HCT116 (cell line): ENCODE measurements around the gene SYNGR1. TPM values are rescaled to one million over a fixed set of nuclear protein-coding genes. Genes with fewer than 3 reads are reported as not detected.

Source experiments
- ATAC-seq: fragments of 200-7000 bp; cut with Tn5 transposase; 2 replicates; pipeline ENCODE4 v1.9.1; 2020; ENCODE audit warnings: mild to moderate bottlenecking, moderate library complexity
- BruUV-seq: library from RNA; stranded (reverse); fragments of 400-500 nt; replicated peaks from 2 replicates; lab custom pipeline; 2021; lab: Mats Ljungman, UMichigan
- CTCF ChIA-PET: fragments of 300-600 bp; sonication (Branson Sonifier 250); formaldehyde crosslinking; loops from one replicate; lab custom pipeline; 2021; ENCODE audit warnings: antibody characterized with exemption; lab: Charles Lee
- POLR2A ChIA-PET: fragments of 300-600, 350-600 bp; sonication (Branson Sonifier 250); formaldehyde crosslinking; loops from one replicate; lab custom pipeline; 2021; ENCODE audit warnings: antibody characterized with exemption; lab: Charles Lee
- RAD21 ChIA-PET, 2 experiments: fragments of 300-600 bp; sonication (Branson Sonifier 250); formaldehyde crosslinking; loops; one replicate each; lab custom pipeline; 2023; ENCODE audit warnings: low total read pairs in 2 of 2; ENCODE audit not compliant: uncharacterized antibody in 2 of 2, unreplicated experiment in 2 of 2, low non-redundant PET in 1 of 2; lab: Charles Lee
- DNase-seq: peaks from one replicate; pipeline ENCODE4 v3.0.0-alpha.2; 2010; ENCODE audit warnings: low read depth, low spot score
- H2AFZ ChIP-seq: fragments of 200-600 bp; shearing (Covaris generic), sonication (generic); 2 replicates; pipeline ENCODE4 v1.6.1; 2017; ENCODE audit warnings: low read depth, mixed run types, mixed read lengths, antibody characterized with exemption, low read length; ENCODE audit not compliant: poor library complexity, severe bottlenecking
- H3K27ac ChIP-seq: 2 replicates; pipeline ENCODE4 v1.5.1; 2012; ENCODE audit warnings: low read depth, low read length
- H3K27me3 ChIP-seq: fragments of 200-600 bp; sonication (generic); 2 replicates; pipeline ENCODE4 v1.6.1; 2016; ENCODE audit warnings: mixed run types, low read length, mixed read lengths; ENCODE audit not compliant: insufficient read depth
- H3K36me3 ChIP-seq, 2 experiments: fragments of 200-500 bp in 1 of 2; fragments of 200-600 bp in 1 of 2; sonication (Bioruptor generic) in 1 of 2; sonication (generic) in 1 of 2; 2 replicates each; pipeline versions ENCODE4 v1.5.1 to v1.6.1; 2014 to 2016; ENCODE audit warnings: low read length in 2 of 2, inconsistent platforms in 1 of 2, mixed read lengths in 1 of 2, mixed run types in 1 of 2; ENCODE audit not compliant: insufficient read depth in 2 of 2, control insufficient read depth in 1 of 2
- H3K4me1 ChIP-seq, 2 experiments: fragments of 200-600 bp in 1 of 2; sonication (generic) in 1 of 2; 2 replicates each; pipeline versions ENCODE4 v1.5.1 to v1.6.1; 2012 to 2017; ENCODE audit warnings: low read length in 2 of 2, inconsistent platforms in 1 of 2, mild to moderate bottlenecking in 1 of 2, mixed read lengths in 1 of 2, mixed run types in 1 of 2, moderate library complexity in 1 of 2; ENCODE audit not compliant: insufficient read depth in 2 of 2, control insufficient read depth in 1 of 2
- H3K4me2 ChIP-seq: fragments of 200-600 bp; sonication (generic); 2 replicates; pipeline ENCODE4 v1.6.1; 2017; ENCODE audit warnings: mixed run types, low read length, mixed read lengths
- H3K4me3 ChIP-seq, 2 experiments: fragments of 200-600 bp in 1 of 2; sonication (generic) in 1 of 2; replicated peaks in 1 of 2; 2 replicates each; pipeline ENCODE4 v1.5.1; 2011 to 2016; ENCODE audit warnings: low read length in 2 of 2, control low read depth in 1 of 2, low read depth in 1 of 2, mild to moderate bottlenecking in 1 of 2, mixed read lengths in 1 of 2, mixed run types in 1 of 2
- H3K79me2 ChIP-seq: fragments of 200-600 bp; sonication (generic); 2 replicates; pipeline ENCODE4 v1.6.1; 2017; ENCODE audit warnings: mild to moderate bottlenecking, mixed run types, low read length, moderate library complexity, mixed read lengths; ENCODE audit not compliant: insufficient read depth
- H3K9ac ChIP-seq: fragments of 200-600 bp; sonication (generic); 2 replicates; pipeline ENCODE4 v1.6.1; 2016; ENCODE audit warnings: low read length, mixed read lengths
- H3K9me2 ChIP-seq: fragments of 200-600 bp; sonication (generic), shearing (Covaris generic); 2 replicates; pipeline ENCODE4 v1.6.1; 2017; ENCODE audit warnings: mixed run types, mild to moderate bottlenecking, moderate library complexity; ENCODE audit not compliant: insufficient read depth
- H3K9me3 ChIP-seq, 2 experiments: fragments of 200-500 bp in 1 of 2; fragments of 200-600 bp in 1 of 2; sonication (Bioruptor generic) in 1 of 2; sonication (generic) in 1 of 2; 2 replicates each; pipeline ENCODE4 v1.6.1; 2014 to 2017; ENCODE audit warnings: low read length in 2 of 2, mixed read lengths in 2 of 2, inconsistent platforms in 1 of 2, low read depth in 1 of 2, mild to moderate bottlenecking in 1 of 2, mixed run types in 1 of 2, moderate library complexity in 1 of 2; ENCODE audit not compliant: control insufficient read depth in 1 of 2, insufficient read depth in 1 of 2
- H4K20me1 ChIP-seq: fragments of 200-600 bp; sonication (generic), shearing (Covaris generic); 2 replicates; pipeline ENCODE4 v1.6.1; 2017; ENCODE audit warnings: mixed run types, mild to moderate bottlenecking, moderate library complexity; ENCODE audit not compliant: insufficient read depth
- CBX3 ChIP-seq: IDR thresholded peaks from 2 replicates; pipeline ENCODE4 v1.6.1; 2012; ENCODE audit warnings: low read depth
- CEBPB ChIP-seq: IDR thresholded peaks from 2 replicates; pipeline ENCODE4 v1.6.1; 2012; ENCODE audit warnings: low read depth
- CTCF ChIP-seq, 3 experiments: fragments of 200-600 bp in 1 of 3; sonication (generic) in 1 of 3; IDR thresholded peaks in 2 of 3; conservative IDR thresholded peaks in 1 of 3; 2 replicates each; pipeline ENCODE4 v1.5.1; 2012 to 2017; ENCODE audit warnings: low read depth in 2 of 3, low read length in 2 of 3, antibody characterized with exemption in 1 of 3, borderline replicate concordance in 1 of 3, control low read depth in 1 of 3, mild to moderate bottlenecking in 1 of 3, mixed read lengths in 1 of 3, mixed run types in 1 of 3, moderate library complexity in 1 of 3; ENCODE audit not compliant: insufficient read depth in 1 of 3
- EGR1 ChIP-seq: IDR thresholded peaks from 2 replicates; pipeline ENCODE4 v1.6.1; 2012; ENCODE audit warnings: low read depth
- ELF1 ChIP-seq: IDR thresholded peaks from 2 replicates; pipeline ENCODE4 v1.6.1; 2012; ENCODE audit warnings: low read depth, borderline replicate concordance
- EZH2 ChIP-seq: fragments of 200-600 bp; sonication (generic); IDR thresholded peaks from 2 replicates; pipeline ENCODE4 v1.6.1; 2017; ENCODE audit warnings: antibody characterized with exemption, mixed run types
- FOSL1 ChIP-seq: IDR thresholded peaks from 2 replicates; pipeline ENCODE4 v1.6.1; 2012; ENCODE audit warnings: low read depth
- POLR2AphosphoS5 ChIP-seq: IDR thresholded peaks from 2 replicates; pipeline ENCODE4 v1.6.1; 2011; ENCODE audit warnings: mild to moderate bottlenecking, low read depth, low read length, moderate library complexity
- RAD21 ChIP-seq: IDR thresholded peaks from 2 replicates; pipeline ENCODE4 v1.6.1; 2012; ENCODE audit warnings: low read depth, mild to moderate bottlenecking
- SIN3A ChIP-seq: IDR thresholded peaks from 2 replicates; pipeline ENCODE4 v1.6.1; 2012; ENCODE audit warnings: low read depth
- SP1 ChIP-seq: IDR thresholded peaks from 2 replicates; pipeline ENCODE4 v1.6.1; 2012; ENCODE audit warnings: low read depth
- SRF ChIP-seq: IDR thresholded peaks from 2 replicates; pipeline ENCODE4 v1.6.1; 2012; ENCODE audit warnings: low read depth
- YY1 ChIP-seq: IDR thresholded peaks from 2 replicates; pipeline ENCODE4 v1.6.1; 2011; ENCODE audit warnings: low read length, low read depth, moderate library complexity, mild to moderate bottlenecking; ENCODE audit not compliant: insufficient replicate concordance; ENCODE audit errors: extremely low read depth
- ZBTB33 ChIP-seq: IDR thresholded peaks from 2 replicates; pipeline ENCODE4 v1.6.1; 2011; ENCODE audit warnings: mild to moderate bottlenecking, low read length, moderate library complexity; ENCODE audit not compliant: insufficient replicate concordance; ENCODE audit errors: extremely low read depth
- ZFX ChIP-seq: fragments of 450-650 bp; IDR thresholded peaks from 2 replicates; pipeline ENCODE4 v1.6.1; 2017
- intact Hi-C: fragments of 100-400 bp; cut with micrococcal nuclease; formaldehyde crosslinking; loops from 2 replicates; pipeline ENCODE4 v1.10.0; 2022
- total RNA-seq: library from RNA; stranded (reverse); gene quantifications from one replicate; pipeline ENCODE4 v1.2.1, GENCODE V29; 2021; ENCODE audit not compliant: unreplicated experiment
- TF ChIP-seq, protein P1 (sequence below): IDR thresholded peaks from 2 replicates; pipeline ENCODE4 v1.6.1; 2012; ENCODE audit warnings: low read depth

The SYNGR1 gene
- total RNA-seq, 1 experiment from 2014 or later = 20.7 TPM

GRCh38 chr22:39417641-39418040 lies 67.8 kb downstream of the SYNGR1 start:
- ChIA-PET RAD21 (no interaction called here), POLR2A (no interaction called here), CTCF (no interaction called here)
- no peaks in the 10 kb centered on the region for H3K9me2 ChIP-seq
- no peak overlapping the region for H3K9ac ChIP-seq
- no TSS peak for BruUV-seq
- no peak overlapping the region for H3K4me3 ChIP-seq
- no peaks in the 10 kb centered on the region for H3K27me3 ChIP-seq
- ATAC-seq (no peak), DNase-seq (no peak)
- H2AFZ ChIP-seq = no peak overlapping the region
- H3K36me3 ChIP-seq = peaks cover 14 to 18% of the 10 kb centered on the region in 2 experiments; a peak in 3 of 4 replicates
- no peaks in the 10 kb centered on the region for H3K9me3 ChIP-seq
- no peaks in the 10 kb centered on the region for H3K79me2 ChIP-seq
- H3K4me1 ChIP-seq = no peaks in the 10 kb centered on the region
- intact Hi-C loops = no loop called here
- no peaks in the 10 kb centered on the region for H4K20me1 ChIP-seq
- TF ChIP-seq SRF = no peak
- TF ChIP-seq RAD21 = no peak
- TF ChIP-seq, protein P1, sequence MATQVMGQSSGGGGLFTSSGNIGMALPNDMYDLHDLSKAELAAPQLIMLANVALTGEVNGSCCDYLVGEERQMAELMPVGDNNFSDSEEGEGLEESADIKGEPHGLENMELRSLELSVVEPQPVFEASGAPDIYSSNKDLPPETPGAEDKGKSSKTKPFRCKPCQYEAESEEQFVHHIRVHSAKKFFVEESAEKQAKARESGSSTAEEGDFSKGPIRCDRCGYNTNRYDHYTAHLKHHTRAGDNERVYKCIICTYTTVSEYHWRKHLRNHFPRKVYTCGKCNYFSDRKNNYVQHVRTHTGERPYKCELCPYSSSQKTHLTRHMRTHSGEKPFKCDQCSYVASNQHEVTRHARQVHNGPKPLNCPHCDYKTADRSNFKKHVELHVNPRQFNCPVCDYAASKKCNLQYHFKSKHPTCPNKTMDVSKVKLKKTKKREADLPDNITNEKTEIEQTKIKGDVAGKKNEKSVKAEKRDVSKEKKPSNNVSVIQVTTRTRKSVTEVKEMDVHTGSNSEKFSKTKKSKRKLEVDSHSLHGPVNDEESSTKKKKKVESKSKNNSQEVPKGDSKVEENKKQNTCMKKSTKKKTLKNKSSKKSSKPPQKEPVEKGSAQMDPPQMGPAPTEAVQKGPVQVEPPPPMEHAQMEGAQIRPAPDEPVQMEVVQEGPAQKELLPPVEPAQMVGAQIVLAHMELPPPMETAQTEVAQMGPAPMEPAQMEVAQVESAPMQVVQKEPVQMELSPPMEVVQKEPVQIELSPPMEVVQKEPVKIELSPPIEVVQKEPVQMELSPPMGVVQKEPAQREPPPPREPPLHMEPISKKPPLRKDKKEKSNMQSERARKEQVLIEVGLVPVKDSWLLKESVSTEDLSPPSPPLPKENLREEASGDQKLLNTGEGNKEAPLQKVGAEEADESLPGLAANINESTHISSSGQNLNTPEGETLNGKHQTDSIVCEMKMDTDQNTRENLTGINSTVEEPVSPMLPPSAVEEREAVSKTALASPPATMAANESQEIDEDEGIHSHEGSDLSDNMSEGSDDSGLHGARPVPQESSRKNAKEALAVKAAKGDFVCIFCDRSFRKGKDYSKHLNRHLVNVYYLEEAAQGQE = no peak
- no peak for TF ChIP-seq CEBPB
- no peak for TF ChIP-seq CBX3
- no peak for TF ChIP-seq ZBTB33
- no peak for TF ChIP-seq YY1
- TF ChIP-seq ZFX = no peak
- TF ChIP-seq EGR1 = no peak
- no peak for TF ChIP-seq ELF1
- no peak for TF ChIP-seq EZH2
- no peak for TF ChIP-seq SP1
- TF ChIP-seq CTCF (IDR thresholded peaks at IDR 0.05 in 2 of 3, conservative IDR thresholded peaks at IDR 0.05 in 1 of 3; ENCODE audit: borderline replicate concordance in 1 of 3, insufficient read depth in 1 of 3, low read depth in 2 of 3, low read length in 2 of 3) = no peak
- no peak for TF ChIP-seq POLR2AphosphoS5
- no peak for TF ChIP-seq FOSL1
- no peak for TF ChIP-seq SIN3A
- H3K4me2 ChIP-seq = no peak overlapping the region
- H3K27ac ChIP-seq = no peak overlapping the region
